HepG2 (cell line): Measurements from ENCODE around the gene SIRT5. TPM values are rescaled to one million over a fixed set of nuclear protein-coding genes. Genes with fewer than 3 reads are reported as not detected.

Experiments used
- ATAC-seq: fragments of 200-7000 bp; cut with Tn5 transposase; 3 replicates; pipeline ENCODE4 v1.9.1; 2020; ENCODE audit warnings: mild to moderate bottlenecking, moderate library complexity
- BruUV-seq: library from RNA; stranded (reverse); fragments of 400-500 nt; replicated peaks from 2 replicates; lab custom pipeline; 2021; lab: Mats Ljungman, UMichigan
- CTCF ChIA-PET: fragments of 300-600 bp; formaldehyde crosslinking; extraction: SDS; loops from one replicate; lab custom pipeline; 2021; ENCODE audit warnings: low total read pairs, inconsistent platforms, low intra/inter-chr PET ratio; lab: Yijun Ruan, JAX
- POLR2A ChIA-PET: fragments of 350-600 bp; sonication (Branson Sonifier 250); formaldehyde crosslinking; loops from one replicate; lab custom pipeline; 2020; ENCODE audit warnings: antibody characterized with exemption, inconsistent platforms; lab: Yijun Ruan, JAX
- DNase-seq: peaks from one replicate; pipeline ENCODE4 v3.0.0-alpha.2; 2015; ENCODE audit warnings: low spot score
- FAIRE-seq: peaks from 3 replicates; lab custom pipeline; 2011; peaks lifted over from hg19 to GRCh38; lab: Jason Lieb, UNC
- H2AFZ ChIP-seq: one replicate; pipeline ENCODE4 v1.6.1; 2011; ENCODE audit warnings: low read length, inconsistent platforms
- H3K27ac ChIP-seq: fragments of 300-600 bp; 3 replicates; pipeline ENCODE4 v1.8.0; 2011; ENCODE audit warnings: mixed run types, mild to moderate bottlenecking, mixed read lengths, low read length, inconsistent platforms; ENCODE audit not compliant: insufficient read depth; ENCODE audit errors: extremely low read length
- H3K27me3 ChIP-seq, 2 experiments: fragments of 200-600 bp in 1 of 2; 2 replicates in 1 of 2; 3 replicates in 1 of 2; pipeline versions ENCODE4 v1.6.0 to v1.8.0; 2011; ENCODE audit warnings: low read length in 2 of 2, mild to moderate bottlenecking in 2 of 2, moderate library complexity in 2 of 2, inconsistent platforms in 1 of 2; ENCODE audit not compliant: insufficient read depth in 2 of 2, control insufficient read depth in 1 of 2
- H3K36me3 ChIP-seq, 2 experiments: fragments of 200-600 bp in 1 of 2; replicated peaks in 1 of 2; 2 replicates in 1 of 2; 3 replicates in 1 of 2; pipeline versions ENCODE4 v1.5.1 to v1.8.0; 2011; ENCODE audit warnings: low read length in 2 of 2, inconsistent platforms in 1 of 2; ENCODE audit not compliant: insufficient read depth in 2 of 2, control insufficient read depth in 1 of 2
- H3K4me1 ChIP-seq: 2 replicates; pipeline ENCODE4 v1.5.1; 2012; ENCODE audit warnings: low read length, inconsistent platforms; ENCODE audit not compliant: insufficient read depth
- H3K4me2 ChIP-seq: 2 replicates; pipeline ENCODE4 v1.6.0; 2011; ENCODE audit warnings: low read depth, low read length, inconsistent platforms
- H3K4me3 ChIP-seq, 3 experiments: fragments of 200-600 bp in 1 of 3; sonication (generic), shearing (Covaris generic) in 1 of 3; replicated peaks in 1 of 3; 2 replicates each; pipeline ENCODE4 v1.5.1; 2011 to 2016; ENCODE audit warnings: low read length in 3 of 3, inconsistent platforms in 2 of 3, low read depth in 2 of 3, mild to moderate bottlenecking in 2 of 3, control low read depth in 1 of 3, mixed read lengths in 1 of 3; ENCODE audit not compliant: insufficient read depth in 1 of 3
- H3K79me2 ChIP-seq: one replicate; pipeline ENCODE4 v1.6.1; 2011; ENCODE audit warnings: low read length, inconsistent platforms; ENCODE audit not compliant: insufficient read depth
- H3K9ac ChIP-seq: 2 replicates; pipeline ENCODE4 v1.6.0; 2011; ENCODE audit warnings: mild to moderate bottlenecking, low read depth, low read length, inconsistent platforms; ENCODE audit not compliant: insufficient read depth
- H3K9me3 ChIP-seq: 2 replicates; pipeline ENCODE4 v1.5.1; 2012; ENCODE audit warnings: mild to moderate bottlenecking, low read length
- H4K20me1 ChIP-seq: 2 replicates; pipeline ENCODE4 v1.6.0; 2011; ENCODE audit warnings: inconsistent platforms, mild to moderate bottlenecking, low read length, moderate library complexity; ENCODE audit not compliant: insufficient read depth
- GPN1 ChIP-seq: sonication (generic); formaldehyde crosslinking; IDR thresholded peaks from 2 replicates; pipeline ENCODE4 v1.5.1; 2020; ENCODE audit warnings: missing genetic modification reagents, borderline replicate concordance
- PAXIP1 ChIP-seq: sonication (generic); formaldehyde crosslinking; conservative IDR thresholded peaks from 2 replicates; pipeline ENCODE4 v1.4.0; 2020; ENCODE audit warnings: mild to moderate bottlenecking, missing genetic modification reagents, moderate library complexity
- TRIM24 ChIP-seq: sonication (generic); formaldehyde crosslinking; IDR thresholded peaks from 2 replicates; pipeline ENCODE4 v1.8.0; 2022; ENCODE audit warnings: mild to moderate bottlenecking, missing genetic modification reagents
- ZNF543 ChIP-seq: sonication (generic); formaldehyde crosslinking; IDR thresholded peaks from 2 replicates; pipeline ENCODE4 v1.4.0; 2020; ENCODE audit warnings: mild to moderate bottlenecking, missing genetic modification reagents
- WGBS: methylation state at CpG from one replicate; pipeline ENCODE4 v1.1.6; 2017; ENCODE audit warnings: low lambda C conversion rate; 5-methylcytosine and 5-hydroxymethylcytosine counted together
- in situ Hi-C: cut with HindIII; loops from 2 replicates; pipeline ENCODE4 v1.10.0; 2017; ENCODE audit warnings: low pct_unique_long_range_greater_than_20kb; ENCODE audit not compliant: extremely low pct_ligation_motif_present
- intact Hi-C: fragments of 100-400 bp; cut with micrococcal nuclease; formaldehyde crosslinking; loops from one replicate; pipeline ENCODE4 v1.10.0; 2022; ENCODE audit not compliant: unreplicated experiment
- polyA plus RNA-seq, 8 experiments: library from polyadenylated mRNA; depleted of rRNA in 3 of 8; stranded (reverse) in 7 of 8; unstranded in 1 of 8; fragments of >200 nt; fragmentation: Illumina TruSeq in 4 of 8; extraction: Trizol in 4 of 8; gene quantifications; 2 replicates each; pipeline versions ENCODE4 v1.2.1 to v1.2.3, GENCODE V29; 2011 to 2016; ENCODE audit warnings: low read depth in 4 of 8, missing spikeins in 1 of 8, mixed read lengths in 1 of 8; ENCODE audit not compliant: insufficient read depth in 1 of 8
- total RNA-seq, 5 experiments: library from RNA; depleted of rRNA; stranded (reverse); fragments of >200 nt; fragmentation: Illumina TruSeq; extraction: Trizol; gene quantifications; 2 replicates each; pipeline ENCODE4 v1.2.3, GENCODE V29; 2016; ENCODE audit warnings: low read depth in 1 of 5
- TF ChIP-seq, protein P1 (sequence below): conservative IDR thresholded peaks from 2 replicates; pipeline ENCODE4 v1.6.1; 2018; ENCODE audit warnings: missing genetic modification reagents

The SIRT5 gene
- total and polyA plus RNA-seq, 2 of the 13 experiments (the other 11 are each of a cell fraction or from before 2014, with no cell fraction given) = 14.1 to 16.6 TPM

DNA sequence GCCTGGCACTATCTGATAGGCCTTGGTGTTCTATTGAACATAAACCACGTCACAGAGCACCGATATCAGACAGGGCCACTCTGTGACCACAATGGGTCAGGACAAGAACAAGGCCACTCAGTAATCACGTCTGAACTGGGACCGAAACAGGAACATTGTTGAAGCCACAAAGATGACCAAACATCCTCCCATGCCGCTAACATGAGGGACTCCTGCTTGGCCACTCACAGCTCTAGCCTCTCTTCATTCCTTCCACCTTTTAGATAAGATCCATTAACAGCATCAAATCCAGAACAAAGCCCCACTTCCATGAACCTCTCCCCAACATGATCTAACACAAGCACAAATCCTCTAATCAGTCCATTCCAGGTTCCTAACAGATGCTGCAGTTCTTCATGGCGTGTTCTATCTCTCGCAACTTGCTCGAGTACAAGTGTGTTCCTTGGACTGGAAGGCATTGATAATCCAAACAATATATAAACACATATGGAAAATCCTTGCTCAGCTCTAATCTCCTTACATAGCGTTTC lies 7.4 kb downstream of the SIRT5 start:
- CTCF ChIA-PET = no interaction called here
- H3K79me2 ChIP-seq = peaks cover 9% of the 10 kb centered on the region
- H3K4me3 ChIP-seq = no peak overlapping the region
- no peaks in the 10 kb centered on the region for H4K20me1 ChIP-seq
- H3K36me3 ChIP-seq = peaks cover under 1 to 8% of the 10 kb centered on the region in 2 experiments; a peak in 4 of 5 replicates
- in situ Hi-C loops (no loop called here), intact Hi-C loops (no loop called here)
- H3K4me1 ChIP-seq = peaks cover 9% of the 10 kb centered on the region
- H3K9ac ChIP-seq = no peak overlapping the region
- H3K4me2 ChIP-seq = no peak overlapping the region
- ATAC-seq (no peak), DNase-seq (no peak), FAIRE-seq (no peak)
- no peak overlapping the region for H2AFZ ChIP-seq
- 93% methylated on average over 9 of the region's 9 CpGs for WGBS
- no peaks in the 10 kb centered on the region for H3K9me3 ChIP-seq
- H3K27ac ChIP-seq = no peak overlapping the region
- no peaks in the 10 kb centered on the region for H3K27me3 ChIP-seq
- POLR2A ChIA-PET = interaction anchor here (1.8 kb wide), 1 partner anchor 23 kb away, joined by 4 read pairs; no protein-coding TSS in a partner anchor
- no TSS peak for BruUV-seq
- TF ChIP-seq PAXIP1 (CRISPR knock-in tag) (no peak), GPN1 (CRISPR knock-in tag) (no peak), TRIM24 (CRISPR knock-in tag) (no peak), ZNF543 (no peak)
- TF ChIP-seq, protein P1, sequence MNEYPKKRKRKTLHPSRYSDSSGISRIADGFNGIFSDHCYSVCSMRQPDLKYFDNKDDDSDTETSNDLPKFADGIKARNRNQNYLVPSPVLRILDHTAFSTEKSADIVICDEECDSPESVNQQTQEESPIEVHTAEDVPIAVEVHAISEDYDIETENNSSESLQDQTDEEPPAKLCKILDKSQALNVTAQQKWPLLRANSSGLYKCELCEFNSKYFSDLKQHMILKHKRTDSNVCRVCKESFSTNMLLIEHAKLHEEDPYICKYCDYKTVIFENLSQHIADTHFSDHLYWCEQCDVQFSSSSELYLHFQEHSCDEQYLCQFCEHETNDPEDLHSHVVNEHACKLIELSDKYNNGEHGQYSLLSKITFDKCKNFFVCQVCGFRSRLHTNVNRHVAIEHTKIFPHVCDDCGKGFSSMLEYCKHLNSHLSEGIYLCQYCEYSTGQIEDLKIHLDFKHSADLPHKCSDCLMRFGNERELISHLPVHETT = no peak
- TF ChIP-seq, all 625 proteins: peak for 0
